Prostate gland (tissue), 2 donors: Measurements from ENCODE around the gene TECRL.

Source experiments
- CTCF ChIP-seq, 4 experiments: fragments of 200-600 bp in 2 of 4; fragments of 450-650 bp in 2 of 4; sonication (generic) in 2 of 4; IDR thresholded peaks; 1 replicate in 3 of 4; 2 replicates in 1 of 4; pipeline ENCODE4 v1.5.1; 2016 to 2019; ENCODE audit warnings: antibody characterized with exemption in 4 of 4, mild to moderate bottlenecking in 2 of 4, moderate library complexity in 2 of 4
- POLR2A ChIP-seq: fragments of 450-650 bp; IDR thresholded peaks from one replicate; pipeline ENCODE4 v1.6.1; 2016; ENCODE audit warnings: antibody characterized with exemption, mild to moderate bottlenecking

GRCh38 chr4:64271601-64272081 is 137.6 kb downstream of the TECRL start:
- TF ChIP-seq CTCF (IDR thresholded peaks at IDR 0.05) (no peak), POLR2A (no peak)
